Parathyroid adenoma (tissue), 2 donors: ENCODE measurements around the gene LHCGR.
A peak's percentile ranks its signal among the peaks of the same experiment; 100 is the strongest.

ENCODE experiments used
- H2AFZ ChIP-seq: fragments of 300-600 bp; sonication (generic); one replicate; pipeline ENCODE4 v1.7.0; 2017; ENCODE audit warnings: antibody characterized with exemption, mild to moderate bottlenecking
- H3K27ac ChIP-seq: fragments of 300-600 bp; sonication (generic); one replicate; pipeline ENCODE4 v1.7.0; 2017
- H3K27me3 ChIP-seq: fragments of 300-600 bp; sonication (generic); one replicate; pipeline ENCODE4 v1.7.0; 2017; ENCODE audit warnings: low read length; ENCODE audit not compliant: control insufficient read depth, insufficient read depth
- H3K36me3 ChIP-seq: fragments of 300-600 bp; sonication (generic); one replicate; pipeline ENCODE4 v1.7.0; 2017; ENCODE audit warnings: low read length; ENCODE audit not compliant: control insufficient read depth, insufficient read depth
- H3K4me1 ChIP-seq: fragments of 300-600 bp; sonication (generic); one replicate; pipeline ENCODE4 v1.7.0; 2017; ENCODE audit warnings: control low read depth
- H3K4me2 ChIP-seq: fragments of 300-600 bp; sonication (generic); one replicate; pipeline ENCODE4 v1.7.0; 2017; ENCODE audit warnings: low read length
- H3K4me3 ChIP-seq: fragments of 300-600 bp; sonication (generic); one replicate; pipeline ENCODE4 v1.7.0; 2017; ENCODE audit warnings: low read depth, low read length
- H3K79me2 ChIP-seq: fragments of 300-600 bp; sonication (generic); one replicate; pipeline ENCODE4 v1.7.0; 2017; ENCODE audit warnings: control low read depth
- H3K9ac ChIP-seq: fragments of 300-600 bp; sonication (generic); one replicate; pipeline ENCODE4 v1.7.0; 2017; ENCODE audit warnings: mild to moderate bottlenecking
- H3K9me3 ChIP-seq: fragments of 300-600 bp; sonication (generic); one replicate; pipeline ENCODE4 v1.7.0; 2017; ENCODE audit warnings: low read length; ENCODE audit not compliant: control insufficient read depth
- CTCF ChIP-seq: fragments of 300-600 bp; sonication (generic); IDR thresholded peaks from one replicate; pipeline ENCODE4 v1.7.0; 2017; ENCODE audit warnings: antibody characterized with exemption, mild to moderate bottlenecking
- donor health status: primary hyperparathyroidism.

The LHCGR gene

DNA sequence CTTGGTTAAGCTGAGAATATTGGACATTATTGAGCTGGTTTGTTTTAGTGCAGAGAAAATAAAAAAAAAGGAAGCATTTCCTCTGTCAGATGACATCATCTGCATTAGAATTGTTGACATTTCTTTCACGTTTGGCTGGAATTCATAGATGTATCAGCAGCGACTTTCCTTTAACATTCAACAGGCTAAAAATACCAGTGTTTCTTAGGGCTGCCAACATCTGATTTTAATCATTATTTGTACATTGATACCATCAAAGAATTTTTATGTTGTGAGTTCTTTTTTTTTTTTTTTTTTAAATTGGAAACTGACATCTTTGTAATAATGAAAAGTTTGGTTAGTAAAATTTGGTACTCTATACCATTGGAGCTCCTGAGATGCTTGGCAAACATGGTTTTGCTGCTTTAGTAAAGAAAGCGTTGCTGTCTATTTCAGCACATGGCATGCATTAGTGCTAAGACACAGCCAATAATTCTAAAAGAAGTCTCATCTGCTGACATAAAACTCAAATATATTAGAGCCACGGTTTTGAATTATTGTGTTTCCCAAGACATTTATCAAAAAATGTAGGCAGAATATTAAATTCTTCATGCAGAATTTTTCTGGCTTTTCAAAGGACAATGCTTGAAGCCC, 104.2 kb downstream of the LHCGR start:
- no peaks in the 10 kb centered on the region for H3K4me1 ChIP-seq
- H3K4me3 ChIP-seq = no peak overlapping the region
- no peak overlapping the region for H2AFZ ChIP-seq
- no peak overlapping the region for H3K27ac ChIP-seq
- no peak for TF ChIP-seq CTCF
- no peaks in the 10 kb centered on the region for H3K36me3 ChIP-seq
- peak overlapping the region; percentile 39 for H3K4me2 ChIP-seq
- H3K27me3 ChIP-seq = no peaks in the 10 kb centered on the region
- no peaks in the 10 kb centered on the region for H3K9me3 ChIP-seq
- H3K9ac ChIP-seq = no peak overlapping the region
- H3K79me2 ChIP-seq = no peaks in the 10 kb centered on the region

GRCh38 chr2:48638261-48638660, 117.3 kb downstream of the LHCGR start:
- no peak overlapping the region for H3K4me2 ChIP-seq
- H3K9me3 ChIP-seq = no peaks in the 10 kb centered on the region
- no peak overlapping the region for H2AFZ ChIP-seq
- H3K36me3 ChIP-seq = no peaks in the 10 kb centered on the region
- no peak overlapping the region for H3K9ac ChIP-seq
- no peaks in the 10 kb centered on the region for H3K79me2 ChIP-seq
- H3K4me1 ChIP-seq = no peaks in the 10 kb centered on the region
- H3K4me3 ChIP-seq = no peak overlapping the region
- H3K27ac ChIP-seq = no peak overlapping the region
- H3K27me3 ChIP-seq = no peaks in the 10 kb centered on the region
- no peak for TF ChIP-seq CTCF
